Measurements from ENCODE around the gene VKORC1L1. TPM values are rescaled to one million over a fixed set of nuclear protein-coding genes. Genes with fewer than 3 reads are reported as not detected.
A peak's percentile ranks its signal among the peaks of the same experiment; 100 is the strongest.
"Not testable (repeated sequence)": the region's sequence is repeated elsewhere in the genome, so short reads cannot be mapped to it uniquely, and the experiment has no call there.

Gene VKORC1L1
- total and polyA plus RNA-seq, 8 donors, result 3.4 to 12.0 (median 8.0) TPM

- FAIRE-seq, result no peak
- H3K9me3 ChIP-seq, result no peaks in the 10 kb centered on the region
- intact Hi-C loops (cut with DNase I), result no loop called here
- ATAC-seq, result no peak
- no peak for DNase-seq
- 94 to 96% methylated on average over 2 of the region's 2 CpGs for WGBS, 2 donors
- H3K27me3 ChIP-seq, result no peaks in the 10 kb centered on the region
- no peaks in the 10 kb centered on the region for H3K36me3 ChIP-seq
- TF ChIP-seq CTCF (IDR thresholded peaks at IDR 0.05), result no peak
- no peak overlapping the region for H3K4me3 ChIP-seq
- no peaks in the 10 kb centered on the region for H3K4me1 ChIP-seq
- H3K27ac ChIP-seq, result no peak overlapping the region
Observed at GRCh38 chr7:65937296-65937695, 64.4 kb downstream of the VKORC1L1 start.

DNA sequence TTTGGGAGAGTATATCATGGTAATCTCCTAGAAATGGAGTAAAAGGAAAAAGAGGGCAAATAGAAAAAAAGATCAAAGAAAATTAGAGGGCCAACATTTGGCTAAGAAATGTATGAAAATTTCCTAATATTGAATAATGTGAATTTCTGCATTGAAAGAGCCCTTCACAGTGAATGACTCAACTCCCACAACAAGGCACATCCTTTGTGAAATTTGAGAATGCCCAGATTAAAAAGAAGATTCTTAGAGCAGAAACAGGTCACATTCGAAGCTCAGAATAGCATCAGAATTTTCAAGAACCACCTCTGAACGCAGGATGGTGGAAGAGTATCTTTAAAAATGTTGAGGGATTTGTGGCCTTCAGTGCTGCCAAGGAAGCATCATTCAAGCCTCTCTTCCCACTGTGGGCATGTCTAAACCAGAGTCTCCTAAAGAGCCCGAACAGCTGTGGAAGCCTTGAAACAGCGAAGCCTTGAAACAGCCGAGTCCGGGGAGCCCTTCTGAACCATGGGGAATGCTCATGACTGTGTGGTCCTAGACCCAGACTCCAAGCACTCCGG lies 65.5 kb downstream of the VKORC1L1 start:
- 96 to 97% methylated on average over 7 of the region's 7 CpGs for WGBS, 2 donors
- Histone ChIP-seq H3K27ac (no peak overlapping the region), H3K27me3 (no peaks in the 10 kb centered on the region), H3K4me3 (no peak overlapping the region), H3K9me3 (no peaks in the 10 kb centered on the region), H3K4me1 (no peaks in the 10 kb centered on the region), H3K36me3 (no peaks in the 10 kb centered on the region)
- DNase-seq (no peak), ATAC-seq (no peak), FAIRE-seq (no peak)
- intact Hi-C loops (cut with DNase I), result no loop called here
- no peak for TF ChIP-seq CTCF (IDR thresholded peaks at IDR 0.05)

- H3K27ac ChIP-seq; intact Hi-C loops (cut with DNase I); FAIRE-seq; ATAC-seq; H3K9me3 ChIP-seq; H3K4me1 ChIP-seq; DNase-seq; H3K4me3 ChIP-seq; H3K27me3 ChIP-seq; H3K36me3 ChIP-seq: not testable (repeated sequence)
- 86 to 87% methylated on average over 1 of the region's 5 CpGs for WGBS, 2 donors
Observed at GRCh38 chr7:65945787-65946186, 72.9 kb downstream of the VKORC1L1 start.

DNA sequence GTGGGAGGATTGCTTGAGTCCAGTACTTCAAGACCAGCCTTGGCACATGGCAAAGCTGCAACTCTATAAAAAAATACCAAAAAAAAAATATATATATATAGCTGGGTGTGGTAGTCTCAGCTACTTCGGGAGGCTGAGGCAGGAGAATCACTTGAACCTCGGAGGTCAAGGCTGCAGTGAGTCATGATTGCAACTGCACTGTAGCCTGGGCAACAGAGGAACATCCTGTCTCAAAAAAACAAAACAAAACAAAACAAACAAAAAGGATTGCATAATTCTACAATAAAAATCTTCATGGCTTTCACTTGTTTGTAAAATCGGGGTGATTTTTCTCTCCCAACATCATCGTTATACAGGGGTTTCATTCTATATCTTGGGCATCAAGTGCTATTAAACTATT lies 74.0 kb downstream of the VKORC1L1 start:
- TF ChIP-seq CTCF (IDR thresholded peaks at IDR 0.05), result no peak
- WGBS, 2 donors, result 84 to 87% methylated on average over 4 of the region's 4 CpGs
- Histone ChIP-seq H3K4me3 (no peak overlapping the region), H3K27ac (no peak overlapping the region), H3K9me3 (no peaks in the 10 kb centered on the region), H3K27me3 (no peaks in the 10 kb centered on the region), H3K4me1 (no peaks in the 10 kb centered on the region), H3K36me3 (no peaks in the 10 kb centered on the region)
- ATAC-seq, result peak in 3 of 4 donors; percentile 34 to 48 (median 43)
- FAIRE-seq, result no peak
- intact Hi-C loops (cut with DNase I), result no loop called here
- no peak for DNase-seq

- DNase-seq, result peak in 2 of 6 donors; percentile 13 to 25
- no peak for FAIRE-seq
- WGBS, 2 donors, result 81 to 84% methylated on average over 9 of the region's 9 CpGs
- intact Hi-C loops (cut with DNase I), result no loop called here
- H3K9me3 ChIP-seq, result no peaks in the 10 kb centered on the region
- peak in 3 of 4 donors; percentile 35 to 75 (median 54) for ATAC-seq
- H3K27ac ChIP-seq, result no peak overlapping the region
- H3K4me1 ChIP-seq, result no peaks in the 10 kb centered on the region
- no peak for TF ChIP-seq CTCF (IDR thresholded peaks at IDR 0.05)
- no peak overlapping the region for H3K4me3 ChIP-seq
- no peaks in the 10 kb centered on the region for H3K27me3 ChIP-seq
- peaks cover 0 to 12% (median 2%) of the 10 kb centered on the region in 3 donors for H3K36me3 ChIP-seq
Observed at GRCh38 chr7:65951837-65952578, 79.1 kb downstream of the VKORC1L1 start.
